T47D (cell line): ENCODE measurements around the gene C8A.

Source experiments
- DNase-seq, 2 experiments: peaks; one replicate each; pipeline versions ENCODE4 v3.0.0 to v3.0.0-alpha.2; 2011 to 2012; ENCODE audit warnings: low read depth in 1 of 2, low spot score in 1 of 2
- JUND ChIP-seq: IDR thresholded peaks from 2 replicates; pipeline ENCODE4 v1.6.1; 2012; ENCODE audit warnings: low read depth
- in situ Hi-C: cut with HindIII; loops from 2 replicates; pipeline ENCODE4 v1.10.0; 2016; ENCODE audit warnings: low sequenced_read_pairs, low pct_unique_long_range_greater_than_20kb

Gene C8A

DNA sequence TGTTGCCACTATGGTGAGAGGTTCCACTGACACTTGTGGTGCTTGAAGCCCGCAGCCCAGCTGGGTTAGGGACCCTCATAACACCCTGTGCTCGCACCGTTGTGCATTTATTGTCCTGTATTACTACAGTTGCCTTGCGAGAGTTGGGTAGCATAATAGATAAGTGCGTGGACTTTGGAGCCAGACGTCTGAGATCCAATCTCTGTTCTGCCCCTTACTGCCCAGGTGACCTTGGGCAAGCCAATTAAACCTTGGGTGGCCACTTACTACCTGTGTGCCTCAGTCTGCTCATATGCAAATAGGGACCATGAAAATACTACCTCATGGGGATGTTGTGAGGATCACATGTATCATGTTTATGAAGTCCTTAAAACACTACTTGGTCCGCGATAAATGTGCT lies 97.9 kb downstream of the C8A start:
- TF ChIP-seq JUND = no peak
- in situ Hi-C loops = no loop called here
- DNase-seq = no peak

DNA sequence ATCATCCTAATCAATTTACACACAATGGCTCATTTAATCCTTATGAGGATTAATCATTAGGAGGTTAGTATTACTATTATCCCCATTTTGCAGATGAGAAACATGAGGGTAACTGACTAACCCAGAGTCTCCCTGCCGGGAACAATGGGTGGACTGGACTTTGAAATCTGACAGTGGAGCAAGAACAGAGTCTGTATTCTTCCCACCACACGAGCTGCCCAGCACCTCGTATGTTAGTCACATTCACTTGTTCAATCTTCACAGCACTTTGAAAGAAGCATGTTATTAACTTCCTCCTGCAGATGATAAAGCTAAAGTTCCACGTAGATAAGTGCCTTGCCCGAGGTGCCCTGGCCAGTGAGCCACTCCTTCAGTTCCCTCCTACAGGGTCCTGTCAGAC lies 98.8 kb downstream of the C8A start:
- in situ Hi-C loops = no loop called here
- TF ChIP-seq JUND = no peak
- DNase-seq = no peak

DNA sequence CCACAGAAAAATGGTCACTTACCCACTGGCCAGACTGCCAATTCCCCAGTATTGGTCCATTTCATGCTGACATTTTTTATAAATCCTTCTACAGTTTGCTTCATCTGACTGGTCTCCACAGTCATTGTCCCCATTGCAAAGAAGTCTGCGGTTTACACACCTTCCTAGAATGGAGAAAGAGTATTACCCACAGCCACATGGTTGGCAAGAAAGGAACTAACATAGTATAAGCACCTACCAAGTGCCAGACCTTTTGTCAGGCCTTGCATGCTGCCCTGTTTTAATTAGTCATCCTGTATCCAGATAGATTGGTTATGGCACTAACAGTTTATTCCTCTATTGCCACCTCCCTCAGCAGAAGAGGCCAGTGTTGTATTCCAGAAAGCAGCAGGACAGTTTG lies 100.1 kb downstream of the C8A start:
- in situ Hi-C loops = no loop called here
- DNase-seq = no peak
- no peak for TF ChIP-seq JUND

DNA sequence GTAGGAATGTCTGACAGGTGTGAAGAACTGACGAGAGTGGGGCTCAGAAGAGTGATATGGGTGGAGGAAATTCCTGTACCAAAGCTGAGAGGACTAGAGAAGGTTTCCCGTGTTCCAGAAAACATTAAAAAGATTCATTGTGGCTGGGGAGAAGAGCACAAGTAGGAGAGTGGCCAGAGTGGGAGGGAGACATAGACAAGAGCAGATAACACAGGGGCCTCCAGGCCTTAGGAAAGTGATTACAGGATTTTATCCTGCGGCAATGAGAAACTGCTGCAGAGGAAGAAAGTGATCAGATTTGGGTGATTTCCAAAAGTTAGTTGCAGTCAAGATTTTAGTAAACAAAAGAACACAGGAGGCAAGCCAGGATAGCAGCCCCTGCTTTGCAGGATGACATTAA lies 103.3 kb downstream of the C8A start:
- DNase-seq = no peak
- in situ Hi-C loops = no loop called here
- no peak for TF ChIP-seq JUND

DNA sequence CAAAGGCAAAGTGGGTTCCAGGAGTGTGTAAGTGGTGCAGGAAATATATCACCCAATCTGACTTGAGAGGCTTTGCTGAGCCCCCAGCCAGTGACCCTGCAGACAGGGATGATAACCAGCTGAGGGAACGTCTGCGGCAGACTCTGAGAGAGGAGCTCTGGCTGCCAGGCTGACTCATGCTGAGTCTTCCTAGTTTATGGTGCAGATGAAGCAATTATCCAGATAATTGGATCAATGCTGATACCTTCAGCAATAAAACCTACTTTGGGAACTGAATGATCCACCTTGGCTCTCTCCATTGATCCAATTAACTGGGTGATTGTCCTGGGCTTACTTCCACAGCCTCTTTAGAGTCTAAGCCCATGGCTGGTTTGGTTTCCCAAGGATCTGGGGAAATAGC lies 103.9 kb downstream of the C8A start:
- in situ Hi-C loops = no loop called here

DNA sequence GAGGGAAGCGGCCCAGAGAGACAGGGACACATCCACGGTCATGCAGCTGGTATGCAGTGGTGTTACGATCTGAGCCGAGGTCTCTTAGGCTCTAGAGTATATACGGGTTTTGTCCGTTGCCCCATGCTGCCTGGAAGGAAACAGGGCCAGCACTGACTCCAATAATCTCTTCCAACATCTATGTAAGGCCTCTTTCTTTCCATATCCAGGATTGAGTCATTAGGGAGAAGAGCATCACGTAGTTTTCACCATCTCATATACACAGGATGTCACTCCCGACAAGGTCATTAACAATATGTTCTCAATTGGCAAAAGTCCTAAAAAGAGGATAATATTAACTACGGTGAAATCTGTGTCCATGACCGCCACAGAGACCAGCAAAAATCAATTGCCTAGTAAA lies 106.8 kb downstream of the C8A start:
- in situ Hi-C loops = no loop called here
- no peak for DNase-seq
- no peak for TF ChIP-seq JUND

More for the DNA sequence above, 103.9 kb downstream of the C8A start:
- DNase-seq = no peak
- TF ChIP-seq JUND = no peak

DNA sequence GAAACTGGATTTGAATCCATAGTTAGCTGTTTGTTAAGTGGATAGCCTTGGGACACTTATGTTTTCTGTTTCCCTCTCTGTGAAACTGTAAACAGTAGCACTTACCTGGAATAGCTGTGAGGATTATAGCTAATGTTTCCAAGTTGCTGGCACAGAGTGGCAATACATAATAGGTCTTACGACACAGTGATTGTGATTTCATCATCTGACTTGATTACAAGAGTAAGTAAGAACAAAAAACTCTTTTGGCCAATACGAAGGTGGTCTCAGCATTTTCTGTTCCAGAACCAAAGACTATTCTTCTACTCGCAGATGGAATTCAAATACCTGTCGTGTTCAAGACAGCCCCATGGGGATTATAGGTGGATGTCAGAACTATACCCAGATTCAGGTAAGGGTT lies 109.1 kb downstream of the C8A start:
- DNase-seq = no peak
- TF ChIP-seq JUND = no peak
- in situ Hi-C loops = no loop called here

DNA sequence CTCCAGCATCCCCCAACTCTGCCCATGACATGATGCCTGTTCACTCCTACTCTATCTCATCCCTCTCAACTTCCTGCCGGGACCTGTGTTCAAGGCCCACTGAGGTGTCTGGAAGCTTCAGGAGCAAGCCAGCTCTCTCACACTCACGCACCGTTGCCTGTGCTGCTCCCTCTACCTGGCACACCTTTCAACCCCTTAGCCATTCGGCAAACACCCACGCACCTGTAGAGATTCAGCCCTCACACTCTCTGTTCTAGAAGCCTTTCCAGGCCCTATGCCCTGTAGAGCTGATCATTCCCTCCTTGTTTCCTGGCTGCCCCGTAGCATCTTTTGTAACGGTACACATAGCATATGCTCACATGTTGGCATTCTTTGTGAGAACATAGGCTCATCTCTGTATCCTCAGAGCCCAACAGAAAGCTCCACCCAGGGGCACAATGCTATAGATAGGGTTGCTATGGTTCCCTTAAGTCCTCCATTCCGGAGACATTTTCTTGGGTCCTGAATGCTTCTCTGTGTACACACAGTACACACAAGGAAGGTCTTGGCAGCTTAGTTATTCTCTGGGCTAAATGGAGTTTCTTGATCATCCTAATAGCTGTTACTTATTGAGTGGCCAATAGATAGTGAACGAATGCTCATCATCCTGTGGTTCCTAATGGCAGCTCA lies 109.9 kb downstream of the C8A start:
- in situ Hi-C loops = no loop called here
- no peak for DNase-seq
- TF ChIP-seq JUND = no peak

DNA sequence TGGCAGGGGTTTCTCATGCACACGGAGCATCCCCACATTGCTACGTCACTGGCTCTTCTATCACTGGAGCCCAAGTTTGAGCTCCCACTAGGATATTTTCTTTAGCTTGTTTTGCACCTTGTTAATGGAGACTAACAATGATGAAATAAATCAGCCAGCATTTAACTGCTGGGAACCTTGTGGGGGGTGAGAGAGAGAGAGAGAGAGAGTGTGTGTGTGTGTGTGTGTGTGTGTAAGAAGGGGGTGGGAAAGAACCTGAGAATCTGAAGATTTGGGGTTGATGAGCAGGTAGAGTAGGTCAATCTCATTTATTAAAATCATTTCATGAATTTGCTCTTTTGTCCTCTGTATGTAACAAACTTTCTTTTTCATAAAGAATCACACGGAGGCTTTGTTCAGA lies 110.6 kb downstream of the C8A start:
- in situ Hi-C loops = no loop called here
- TF ChIP-seq JUND = no peak
- DNase-seq = no peak

DNA sequence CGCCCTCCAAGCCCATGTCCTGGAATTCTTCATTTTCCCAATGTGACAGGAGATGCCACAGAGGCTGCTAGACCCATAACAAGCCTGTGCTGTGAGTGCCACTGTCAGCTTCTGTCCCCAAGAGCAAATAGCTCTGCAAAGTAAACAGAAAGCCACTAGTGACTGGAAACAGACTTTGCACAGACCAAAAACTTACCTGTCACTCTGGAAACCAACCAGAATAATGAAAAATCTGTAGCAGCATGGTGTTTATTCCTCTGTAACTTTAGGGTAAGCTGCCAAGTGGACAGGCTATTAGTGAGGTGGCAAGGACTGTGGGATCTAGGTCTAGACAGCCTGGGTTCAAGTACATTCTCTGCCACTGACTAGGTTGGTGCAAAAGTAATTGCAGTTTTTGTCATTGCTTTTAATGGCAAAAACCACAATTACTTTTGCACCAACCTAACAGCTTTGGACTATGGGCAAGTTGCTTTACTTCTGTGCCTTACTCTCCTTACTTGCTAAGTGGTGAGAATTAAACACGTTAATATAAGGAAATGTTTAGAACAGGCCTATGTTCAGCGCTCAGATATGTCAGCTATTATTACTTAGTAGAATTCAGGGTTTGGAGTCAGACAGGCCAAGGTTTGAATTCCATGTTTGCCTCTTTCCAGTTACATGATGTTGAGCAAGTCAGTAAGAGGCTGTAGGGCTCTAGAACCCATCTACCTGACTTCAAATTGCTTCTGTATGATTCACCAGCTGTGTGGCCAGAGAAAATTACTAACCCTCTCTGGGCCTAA lies 111.5 kb downstream of the C8A start, which contains the start of gene C8B:
Gene C8B (minus strand): TSS at position 100 of the 782 bp plus-strand sequence. CDS start 67 bp downstream, at position 33.
- in situ Hi-C loops = no loop called here
- DNase-seq = no peak
- TF ChIP-seq JUND = no peak

DNA sequence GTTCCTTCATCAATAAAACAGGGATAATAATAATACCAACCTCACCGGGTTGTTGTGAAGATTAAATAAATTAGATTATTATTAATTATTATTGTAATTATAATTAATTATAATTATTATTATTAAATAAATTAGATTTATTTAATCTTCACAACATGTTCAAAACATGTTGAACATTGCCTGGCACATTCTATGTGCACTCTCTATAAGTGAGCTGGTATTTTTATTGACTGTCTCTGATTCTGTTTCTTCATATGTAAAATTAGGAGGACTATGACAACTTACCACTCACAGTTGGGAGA lies 112.1 kb downstream of the C8A start:
- in situ Hi-C loops = no loop called here

DNA sequence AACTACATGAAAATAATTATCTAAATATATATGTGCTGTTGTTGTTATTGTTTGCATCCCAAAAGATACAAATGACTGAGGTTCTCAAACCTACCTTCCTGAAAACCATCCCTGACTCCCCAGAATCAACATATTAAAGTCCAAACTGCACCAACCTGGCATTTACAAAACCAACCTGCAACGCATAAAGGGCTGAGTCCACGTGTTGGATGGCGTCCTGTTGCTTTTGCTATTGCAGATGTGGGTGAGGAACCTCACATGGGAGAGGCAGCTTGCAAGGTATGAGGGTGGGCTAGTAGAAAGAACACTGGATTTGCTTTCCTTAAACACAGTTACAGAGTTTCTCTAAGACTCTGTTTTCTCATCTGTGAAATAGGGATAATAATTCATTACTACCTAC lies 112.8 kb downstream of the C8A start:
- no peak for DNase-seq
- TF ChIP-seq JUND = no peak
- in situ Hi-C loops = no loop called here

More for the DNA sequence above, 112.1 kb downstream of the C8A start:
- TF ChIP-seq JUND = no peak
- DNase-seq = no peak
